ENCODE measurements around the gene STK16. TPM values are rescaled to one million over a fixed set of nuclear protein-coding genes. Genes with fewer than 3 reads are reported as not detected.

Gene STK16
- total and polyA plus RNA-seq, 2 donors: 21.4 to 55.1 TPM

GRCh38 chr2:219247678-219248642, 2.7 kb downstream of the STK16 start:
- Histone ChIP-seq H3K4me3 (ENCODE audit: low read length in 2 of 2) (peak overlapping the region; percentile 14 to 33), H3K4me1 (ENCODE audit: control insufficient read depth in 2 of 2, insufficient read depth in 2 of 2, low read length in 2 of 2) (peaks cover 46 to 77% of the 10 kb centered on the region in 2 donors), H3K36me3 (ENCODE audit: control insufficient read depth in 2 of 2, insufficient read depth in 2 of 2, low read length in 1 of 2) (peaks cover 23 to 24% of the 10 kb centered on the region in 2 donors), H3K9me3 (ENCODE audit: control insufficient read depth in 2 of 2, insufficient read depth in 1 of 2, low read length in 1 of 2) (peaks cover 0 to 7% of the 10 kb centered on the region in 2 donors), H3K27ac (ENCODE audit: low read depth in 1 of 2, low read length in 1 of 2) (peak overlapping the region; percentile 87 to 94), H3K27me3 (ENCODE audit: control insufficient read depth in 2 of 2, insufficient read depth in 1 of 2, low read length in 1 of 2) (peaks cover 12 to 19% of the 10 kb centered on the region in 2 donors)
- peak in 7 of 9 donors; percentile 61 to 91 (median 77) for DNase-seq (ENCODE audit: low read depth in 6 of 9, low spot score in 9 of 9)
- WGBS: 52% methylated on average over 17 of the region's 17 CpGs

DNA sequence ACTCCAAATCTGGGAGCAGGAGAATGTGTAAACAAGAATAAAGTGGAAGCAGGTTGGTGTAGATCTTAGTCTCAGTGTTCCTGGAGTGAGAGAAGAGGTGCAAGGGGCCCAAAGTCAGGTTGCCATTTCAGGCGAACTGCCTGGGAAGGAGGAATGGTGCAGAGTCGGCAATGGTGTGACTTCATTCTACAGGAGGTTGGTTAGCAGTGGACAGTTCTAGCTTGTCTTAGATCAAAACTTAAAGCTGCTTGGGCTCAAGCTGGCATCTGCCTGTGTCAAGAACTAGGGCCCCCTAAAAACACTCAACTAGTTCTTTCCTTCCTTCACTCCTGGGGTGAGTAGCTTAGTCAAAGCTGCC, 3.5 kb downstream of the STK16 start:
- 86% methylated on average over 2 of the region's 2 CpGs for WGBS
- H3K36me3 ChIP-seq (ENCODE audit: control insufficient read depth in 2 of 2, insufficient read depth in 2 of 2, low read length in 1 of 2): peaks cover 23 to 24% of the 10 kb centered on the region in 2 donors

GRCh38 chr2:219249203-219249980, 4.1 kb downstream of the STK16 start:
- H3K36me3 ChIP-seq (ENCODE audit: control insufficient read depth in 2 of 2, insufficient read depth in 2 of 2, low read length in 1 of 2): peaks cover 23 to 24% of the 10 kb centered on the region in 2 donors
- 37% methylated on average over 7 of the region's 7 CpGs for WGBS
- peak in 2 of 9 donors; percentile 38 to 66 for DNase-seq (ENCODE audit: low read depth in 6 of 9, low spot score in 9 of 9)
- peaks cover 47 to 90% of the 10 kb centered on the region in 2 donors for H3K4me1 ChIP-seq (ENCODE audit: control insufficient read depth in 2 of 2, insufficient read depth in 2 of 2, low read length in 2 of 2)
- H3K27me3 ChIP-seq (ENCODE audit: control insufficient read depth in 2 of 2, insufficient read depth in 1 of 2, low read length in 1 of 2): peaks cover 25 to 33% of the 10 kb centered on the region in 2 donors
- peak overlapping the region; percentile 78 to 94 for H3K27ac ChIP-seq (ENCODE audit: low read depth in 1 of 2, low read length in 1 of 2)
- H3K4me3 ChIP-seq (ENCODE audit: low read length in 2 of 2): peak overlapping the region in 1 of 2 donors; percentile 27
- peaks cover 0 to 10% of the 10 kb centered on the region in 2 donors for H3K9me3 ChIP-seq (ENCODE audit: control insufficient read depth in 2 of 2, insufficient read depth in 1 of 2, low read length in 1 of 2)

More for the DNA sequence above, 3.5 kb downstream of the STK16 start:
- Histone ChIP-seq H3K4me3 (ENCODE audit: low read length in 2 of 2) (peak overlapping the region in 1 of 2 donors; percentile 27), H3K9me3 (ENCODE audit: control insufficient read depth in 2 of 2, insufficient read depth in 1 of 2, low read length in 1 of 2) (peaks cover 0 to 10% of the 10 kb centered on the region in 2 donors), H3K4me1 (ENCODE audit: control insufficient read depth in 2 of 2, insufficient read depth in 2 of 2, low read length in 2 of 2) (peaks cover 46 to 86% of the 10 kb centered on the region in 2 donors), H3K27ac (ENCODE audit: low read depth in 1 of 2, low read length in 1 of 2) (peak overlapping the region; percentile 78 to 94), H3K27me3 (ENCODE audit: control insufficient read depth in 2 of 2, insufficient read depth in 1 of 2, low read length in 1 of 2) (peaks cover 20 to 27% of the 10 kb centered on the region in 2 donors)
- no peak for DNase-seq (ENCODE audit: low read depth in 6 of 9, low spot score in 9 of 9)

- DNase-seq (ENCODE audit: low read depth in 6 of 9, low spot score in 9 of 9): no peak
- H3K4me1 ChIP-seq (ENCODE audit: control insufficient read depth in 2 of 2, insufficient read depth in 2 of 2, low read length in 2 of 2): peaks cover 43 to 90% of the 10 kb centered on the region in 2 donors
- peaks cover 28 to 41% of the 10 kb centered on the region in 2 donors for H3K27me3 ChIP-seq (ENCODE audit: control insufficient read depth in 2 of 2, insufficient read depth in 1 of 2, low read length in 1 of 2)
- H3K9me3 ChIP-seq (ENCODE audit: control insufficient read depth in 2 of 2, insufficient read depth in 1 of 2, low read length in 1 of 2): peaks cover 0 to 8% of the 10 kb centered on the region in 2 donors
- H3K4me3 ChIP-seq (ENCODE audit: low read length in 2 of 2): peak overlapping the region in 1 of 2 donors; percentile 27
- 93% methylated on average over 22 of the region's 22 CpGs for WGBS
- H3K27ac ChIP-seq (ENCODE audit: low read depth in 1 of 2, low read length in 1 of 2): peak overlapping the region; percentile 78 to 94
- H3K36me3 ChIP-seq (ENCODE audit: control insufficient read depth in 2 of 2, insufficient read depth in 2 of 2, low read length in 1 of 2): peaks cover 23 to 24% of the 10 kb centered on the region in 2 donors
Measured at GRCh38 chr2:219250049-219250781, 4.9 kb downstream of the STK16 start.

- peaks cover 32 to 80% of the 10 kb centered on the region in 2 donors for H3K4me1 ChIP-seq (ENCODE audit: control insufficient read depth in 2 of 2, insufficient read depth in 2 of 2, low read length in 2 of 2)
Measured at GRCh38 chr2:219251656-219252055, 6.4 kb downstream of the STK16 start.

GRCh38 chr2:219252084-219252483, 6.8 kb downstream of the STK16 start:
- Histone ChIP-seq H3K27ac (ENCODE audit: low read depth in 1 of 2, low read length in 1 of 2) (peak overlapping the region in 1 of 2 donors; percentile 36), H3K4me3 (ENCODE audit: low read length in 2 of 2) (peak overlapping the region; percentile 60 to 74), H3K36me3 (ENCODE audit: control insufficient read depth in 2 of 2, insufficient read depth in 2 of 2, low read length in 1 of 2) (peaks cover 21 to 22% of the 10 kb centered on the region in 2 donors), H3K27me3 (ENCODE audit: control insufficient read depth in 2 of 2, insufficient read depth in 1 of 2, low read length in 1 of 2) (peaks cover 40 to 59% of the 10 kb centered on the region in 2 donors), H3K9me3 (ENCODE audit: control insufficient read depth in 2 of 2, insufficient read depth in 1 of 2, low read length in 1 of 2) (peaks cover 0 to 5% of the 10 kb centered on the region in 2 donors), H3K4me1 (ENCODE audit: control insufficient read depth in 2 of 2, insufficient read depth in 2 of 2, low read length in 2 of 2) (peaks cover 29 to 76% of the 10 kb centered on the region in 2 donors)
- WGBS: 94% methylated on average over 5 of the region's 5 CpGs
- no peak for DNase-seq (ENCODE audit: low read depth in 6 of 9, low spot score in 9 of 9)

More at GRCh38 chr2:219251656-219252055, 6.4 kb downstream of the STK16 start:
- peak overlapping the region in 1 of 2 donors; percentile 74 for H3K4me3 ChIP-seq (ENCODE audit: low read length in 2 of 2)
- peaks cover 22 to 23% of the 10 kb centered on the region in 2 donors for H3K36me3 ChIP-seq (ENCODE audit: control insufficient read depth in 2 of 2, insufficient read depth in 2 of 2, low read length in 1 of 2)
- peaks cover 38 to 56% of the 10 kb centered on the region in 2 donors for H3K27me3 ChIP-seq (ENCODE audit: control insufficient read depth in 2 of 2, insufficient read depth in 1 of 2, low read length in 1 of 2)
- no peak for DNase-seq (ENCODE audit: low read depth in 6 of 9, low spot score in 9 of 9)
- WGBS: 92% methylated on average over 6 of the region's 6 CpGs
- H3K27ac ChIP-seq (ENCODE audit: low read depth in 1 of 2, low read length in 1 of 2): no peak overlapping the region
- H3K9me3 ChIP-seq (ENCODE audit: control insufficient read depth in 2 of 2, insufficient read depth in 1 of 2, low read length in 1 of 2): peaks cover 0 to 5% of the 10 kb centered on the region in 2 donors

- H3K4me1 ChIP-seq (ENCODE audit: control insufficient read depth in 2 of 2, insufficient read depth in 2 of 2, low read length in 2 of 2): peaks cover 24 to 71% of the 10 kb centered on the region in 2 donors
- H3K27ac ChIP-seq (ENCODE audit: low read depth in 1 of 2, low read length in 1 of 2): peak overlapping the region in 1 of 2 donors; percentile 86
- peaks cover 21 to 22% of the 10 kb centered on the region in 2 donors for H3K36me3 ChIP-seq (ENCODE audit: control insufficient read depth in 2 of 2, insufficient read depth in 2 of 2, low read length in 1 of 2)
- WGBS: 11% methylated on average over 9 of the region's 9 CpGs
- H3K9me3 ChIP-seq (ENCODE audit: control insufficient read depth in 2 of 2, insufficient read depth in 1 of 2, low read length in 1 of 2): peaks cover 0 to 5% of the 10 kb centered on the region in 2 donors
- peak overlapping the region; percentile 60 to 74 for H3K4me3 ChIP-seq (ENCODE audit: low read length in 2 of 2)
- peaks cover 40 to 61% of the 10 kb centered on the region in 2 donors for H3K27me3 ChIP-seq (ENCODE audit: control insufficient read depth in 2 of 2, insufficient read depth in 1 of 2, low read length in 1 of 2)
- DNase-seq (ENCODE audit: low read depth in 6 of 9, low spot score in 9 of 9): peak in 1 of 9 donors; percentile 32
Measured at GRCh38 chr2:219252570-219252899, 7.3 kb downstream of the STK16 start.
